LNCaP clone FGC (cell line): ENCODE data around the gene DTNA.

Experiments
- DNase-seq: peaks from one replicate; pipeline ENCODE4 v3.0.0-alpha.2; 2011; ENCODE audit warnings: low read depth
- H3K4me3 ChIP-seq: 2 replicates; pipeline ENCODE4 v1.5.1; 2011; ENCODE audit warnings: mild to moderate bottlenecking, low read depth, low read length, control low read depth
- TF ChIP-seq, protein P1 (sequence below): IDR thresholded peaks from 2 replicates; pipeline ENCODE4 v1.5.1; 2012; ENCODE audit warnings: mild to moderate bottlenecking; ENCODE audit not compliant: control insufficient read depth, insufficient read depth; ENCODE audit errors: extremely low read depth

The DTNA gene

DNA sequence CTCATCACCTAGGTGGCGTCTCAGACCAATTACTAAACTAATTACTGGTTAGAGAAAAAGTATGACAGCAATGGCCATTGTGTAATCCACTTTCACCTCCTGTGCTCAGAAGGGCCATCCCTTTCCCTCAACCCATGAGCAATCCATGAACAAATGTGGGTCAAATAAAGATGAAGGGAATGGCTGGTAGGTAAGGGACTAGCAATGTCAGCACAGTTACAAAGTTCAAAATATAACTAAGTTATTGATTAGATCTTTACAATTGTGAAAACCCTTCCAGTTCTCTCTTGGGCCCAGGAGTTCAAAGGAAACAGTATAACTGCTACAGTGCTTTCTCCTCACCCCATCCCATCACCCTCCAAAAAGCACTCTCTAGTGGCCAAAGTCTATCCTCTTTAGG lies 98.3 kb downstream of the DTNA start:
- TF ChIP-seq, protein P1, sequence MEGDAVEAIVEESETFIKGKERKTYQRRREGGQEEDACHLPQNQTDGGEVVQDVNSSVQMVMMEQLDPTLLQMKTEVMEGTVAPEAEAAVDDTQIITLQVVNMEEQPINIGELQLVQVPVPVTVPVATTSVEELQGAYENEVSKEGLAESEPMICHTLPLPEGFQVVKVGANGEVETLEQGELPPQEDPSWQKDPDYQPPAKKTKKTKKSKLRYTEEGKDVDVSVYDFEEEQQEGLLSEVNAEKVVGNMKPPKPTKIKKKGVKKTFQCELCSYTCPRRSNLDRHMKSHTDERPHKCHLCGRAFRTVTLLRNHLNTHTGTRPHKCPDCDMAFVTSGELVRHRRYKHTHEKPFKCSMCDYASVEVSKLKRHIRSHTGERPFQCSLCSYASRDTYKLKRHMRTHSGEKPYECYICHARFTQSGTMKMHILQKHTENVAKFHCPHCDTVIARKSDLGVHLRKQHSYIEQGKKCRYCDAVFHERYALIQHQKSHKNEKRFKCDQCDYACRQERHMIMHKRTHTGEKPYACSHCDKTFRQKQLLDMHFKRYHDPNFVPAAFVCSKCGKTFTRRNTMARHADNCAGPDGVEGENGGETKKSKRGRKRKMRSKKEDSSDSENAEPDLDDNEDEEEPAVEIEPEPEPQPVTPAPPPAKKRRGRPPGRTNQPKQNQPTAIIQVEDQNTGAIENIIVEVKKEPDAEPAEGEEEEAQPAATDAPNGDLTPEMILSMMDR, result no peak
- H3K4me3 ChIP-seq, result no peak overlapping the region
- no peak for DNase-seq

DNA sequence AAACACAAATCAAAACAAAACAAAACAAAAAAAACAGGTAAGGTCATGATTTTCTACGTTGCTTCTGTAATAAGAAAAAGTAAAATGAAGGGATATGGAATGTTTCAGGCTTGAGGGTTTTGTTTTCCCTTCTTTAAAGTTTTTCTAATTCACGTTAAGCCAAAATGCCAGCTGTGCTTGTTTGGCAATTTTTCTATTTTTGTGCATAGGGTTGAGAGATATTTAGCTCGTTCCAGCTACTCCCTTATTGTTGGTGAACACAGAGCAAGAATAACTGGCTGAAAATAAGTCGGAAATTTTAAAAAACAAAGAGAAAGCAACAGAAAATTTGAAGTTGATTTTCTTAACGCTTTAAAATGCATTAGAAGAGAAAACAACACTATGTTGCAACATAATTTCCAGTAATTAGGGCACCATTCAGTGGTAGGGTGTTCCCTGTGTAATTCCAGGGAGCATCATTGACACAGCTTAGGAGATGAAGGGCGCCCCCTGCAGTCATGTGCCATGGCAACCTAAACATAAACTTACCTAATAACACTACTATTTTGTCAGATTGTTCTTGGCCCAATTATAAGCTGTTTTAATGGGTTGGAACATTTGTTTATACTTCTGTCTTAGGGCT lies 99.5 kb downstream of the DTNA start:
- TF ChIP-seq, protein P1, result peak; percentile 55
- no peak for DNase-seq
- H3K4me3 ChIP-seq, result no peak overlapping the region

DNA sequence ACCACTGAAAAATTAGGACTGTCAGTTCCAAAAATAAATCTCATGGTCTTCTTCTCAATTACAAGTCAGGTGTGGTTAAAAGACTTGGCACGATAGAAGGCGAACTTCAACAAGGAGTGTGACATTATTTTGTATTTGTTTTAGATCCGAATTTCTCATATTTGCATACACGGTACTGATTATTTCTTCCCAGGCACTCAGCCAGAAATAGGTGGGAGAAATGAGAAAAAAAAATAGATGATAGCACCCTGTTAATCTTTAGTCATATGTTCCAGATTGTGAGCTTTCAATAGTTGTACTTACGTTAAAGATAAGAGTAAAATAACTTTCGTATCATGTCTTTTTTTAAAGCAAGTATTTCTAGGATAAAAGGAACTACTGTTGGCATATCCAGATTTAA lies 106.1 kb downstream of the DTNA start:
- H3K4me3 ChIP-seq, result no peak overlapping the region
- DNase-seq, result no peak
- TF ChIP-seq, protein P1, result no peak

DNA sequence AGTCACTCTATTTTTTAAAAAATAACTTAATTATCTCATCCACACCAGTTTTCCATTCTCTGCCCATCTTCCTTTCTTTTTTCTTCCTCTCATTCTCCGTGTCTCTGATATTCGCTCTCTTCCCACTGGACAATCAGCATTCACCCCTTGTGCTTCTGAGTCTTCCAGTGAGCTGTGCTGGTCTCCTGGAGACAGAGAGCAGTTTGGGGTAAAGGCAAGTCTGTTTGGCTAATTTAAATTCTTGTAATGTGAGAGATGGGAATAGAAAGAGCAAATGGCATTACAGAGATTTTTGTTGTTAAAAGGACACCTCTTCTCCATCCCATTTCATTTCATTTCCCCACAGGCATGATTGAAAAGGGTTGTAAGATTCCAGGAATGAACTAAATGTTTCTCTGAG lies 107.5 kb downstream of the DTNA start:
- no peak overlapping the region for H3K4me3 ChIP-seq
- no peak for DNase-seq
- TF ChIP-seq, protein P1, result no peak

DNA sequence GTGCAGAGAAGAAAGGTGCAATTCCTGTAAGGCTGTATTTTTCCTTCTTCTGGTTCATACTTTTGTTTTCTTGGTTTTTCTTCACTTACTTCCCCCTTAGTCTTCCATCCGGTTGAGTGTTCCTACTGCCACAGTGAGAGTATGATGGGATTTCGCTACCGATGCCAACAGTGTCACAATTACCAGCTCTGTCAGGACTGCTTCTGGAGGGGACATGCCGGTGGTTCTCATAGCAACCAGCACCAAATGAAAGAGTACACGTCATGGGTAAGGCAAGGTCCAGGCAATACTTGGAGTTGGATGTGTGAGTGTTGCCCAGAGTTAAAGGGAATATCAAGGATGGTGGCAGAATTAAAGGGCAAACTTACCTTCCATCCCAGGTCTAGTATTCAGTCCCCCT lies 108.0 kb downstream of the DTNA start:
- TF ChIP-seq, protein P1, result no peak
- no peak overlapping the region for H3K4me3 ChIP-seq
- no peak for DNase-seq

DNA sequence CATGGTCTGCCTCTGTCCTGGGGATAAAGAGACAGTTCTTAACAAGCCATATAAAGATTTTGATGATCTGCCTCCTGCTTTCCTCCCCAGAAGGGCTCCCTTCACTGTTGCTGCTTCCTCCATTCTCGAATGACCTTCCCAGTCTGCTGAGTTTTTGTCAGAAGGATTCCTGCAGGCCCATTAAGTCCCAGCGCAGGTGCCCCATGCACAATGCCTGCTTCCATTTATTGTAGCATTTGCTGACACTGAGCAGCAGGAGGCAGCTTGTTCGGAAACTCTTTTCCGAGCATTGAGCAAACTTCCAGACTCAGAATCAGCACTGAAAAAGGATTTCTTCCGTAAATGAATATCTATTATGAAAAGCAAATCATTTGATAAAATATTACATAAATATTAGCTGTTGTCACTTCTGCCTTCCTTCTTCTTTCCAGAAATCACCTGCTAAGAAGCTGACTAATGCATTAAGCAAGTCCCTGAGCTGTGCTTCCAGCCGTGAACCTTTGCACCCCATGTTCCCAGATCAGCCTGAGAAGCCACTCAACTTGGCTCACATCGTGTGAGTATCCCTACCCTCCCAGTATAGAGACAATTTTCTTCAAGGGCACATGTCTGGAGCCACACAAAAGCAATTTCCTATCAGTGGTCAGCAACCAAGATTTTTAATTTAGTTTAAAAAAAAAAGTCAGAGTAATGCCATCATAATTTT lies 110.4 kb downstream of the DTNA start:
- TF ChIP-seq, protein P1, result no peak
- DNase-seq, result no peak
- H3K4me3 ChIP-seq, result no peak overlapping the region
